GM18870 (cell line): ENCODE measurements around the gene DRC7.
"Not testable (repeated sequence)": the region's sequence is repeated elsewhere in the genome, so short reads cannot be mapped to it uniquely, and the experiment has no call there.

Experiments used
- ATAC-seq: cut with Tn5 transposase; IDR thresholded peaks from one replicate; pipeline ENCODE4 v1.9.1; 2021; ENCODE audit warnings: moderate library complexity; ENCODE audit not compliant: unreplicated experiment

The DRC7 gene

DNA sequence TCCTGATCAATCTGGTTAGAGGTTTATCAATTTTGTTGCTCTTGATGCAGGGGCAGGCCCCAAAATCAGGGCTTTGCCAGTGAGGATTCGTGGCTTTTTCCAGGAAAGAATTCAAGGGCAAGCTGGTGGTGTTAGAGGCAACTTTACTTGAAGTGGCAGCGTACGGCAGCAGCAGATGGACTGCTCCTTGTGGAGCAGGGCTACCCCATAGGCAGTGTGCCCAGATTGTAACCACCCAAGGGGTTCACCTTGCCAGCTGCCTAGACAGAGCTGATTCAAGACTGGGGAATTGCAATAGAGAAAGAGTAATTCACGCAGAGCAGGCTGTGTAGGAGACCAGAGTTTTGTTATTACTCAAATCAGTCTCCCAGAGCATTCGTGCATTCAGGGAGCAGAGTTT, 16.7 kb downstream of the DRC7 start:
- no peak for ATAC-seq

DNA sequence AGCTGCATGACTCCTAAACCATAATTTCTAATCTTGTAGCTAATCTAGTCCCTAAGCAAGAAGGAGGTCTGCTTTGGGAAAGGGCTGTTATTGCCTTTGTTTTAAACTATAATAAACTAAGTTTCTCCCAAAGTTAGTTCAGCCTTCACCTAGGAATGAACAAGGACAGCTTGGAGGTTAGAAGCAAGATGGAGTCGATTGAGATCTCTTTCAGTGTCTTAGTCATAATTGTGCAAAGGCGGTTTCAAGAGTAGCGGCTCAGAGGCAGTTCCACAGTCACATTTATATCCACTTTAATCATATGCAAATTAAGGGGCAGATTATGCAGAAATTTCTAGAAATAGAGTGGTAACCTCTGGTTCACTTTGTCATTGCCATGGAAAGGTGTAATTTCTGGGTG, 17.4 kb downstream of the DRC7 start:
- no peak for ATAC-seq

DNA sequence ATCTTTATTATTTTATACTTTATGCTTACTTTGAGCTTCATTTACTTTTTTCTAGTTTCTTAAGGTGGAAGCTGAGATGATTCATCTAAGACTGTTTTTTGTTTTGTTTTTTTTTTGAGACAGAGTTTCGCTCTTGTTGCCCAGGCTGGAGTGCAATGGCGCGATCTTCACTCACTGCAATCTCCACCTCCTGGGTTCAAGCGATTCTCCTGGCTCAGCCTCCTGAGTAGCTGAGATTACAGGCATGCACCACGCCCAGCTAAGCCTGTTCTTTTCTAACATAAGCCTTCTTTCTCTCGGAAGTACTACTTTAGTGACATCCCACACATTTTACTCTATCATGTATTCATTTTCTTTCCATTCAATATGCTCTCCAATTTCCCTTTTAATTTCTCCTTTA, 18.0 kb downstream of the DRC7 start:
- not testable (repeated sequence) for ATAC-seq

DNA sequence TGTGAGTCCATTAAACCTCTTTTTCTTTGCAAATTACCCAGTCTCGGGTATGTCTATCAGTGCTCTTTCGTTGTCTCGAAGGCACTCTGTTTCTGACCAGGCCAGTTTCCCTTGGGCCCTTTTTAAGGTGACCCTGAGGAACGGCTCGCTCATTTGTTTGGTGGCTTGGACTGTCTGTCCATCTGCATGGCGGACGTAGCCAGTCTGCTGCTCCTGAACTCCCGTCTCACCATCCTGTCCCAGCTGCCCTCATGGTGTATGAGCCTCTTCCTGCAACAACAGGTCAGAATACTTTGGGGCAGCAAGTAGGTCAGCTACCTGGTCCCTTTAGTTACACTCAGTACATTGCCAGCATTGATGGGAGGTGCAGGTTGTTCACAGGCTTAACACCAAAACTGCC, 19.0 kb downstream of the DRC7 start:
- no peak for ATAC-seq

DNA sequence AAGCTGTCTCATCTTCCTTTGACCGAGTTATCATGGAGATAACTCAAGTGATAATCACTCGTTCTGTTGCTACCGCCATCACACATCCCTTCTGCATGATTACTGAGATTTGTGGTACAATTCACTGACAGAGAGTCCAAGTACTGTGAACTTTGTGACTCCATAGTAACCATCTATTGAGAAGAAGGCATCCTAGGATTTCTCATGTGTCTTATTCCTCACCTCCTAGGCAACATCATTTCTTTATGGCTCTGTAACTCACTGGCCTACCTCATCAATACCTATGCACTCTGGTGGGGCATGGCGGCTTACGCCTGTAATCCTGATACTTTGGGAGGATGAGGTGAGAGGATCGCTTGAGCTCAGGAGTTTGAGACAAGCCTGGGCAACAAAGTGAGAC, 19.4 kb downstream of the DRC7 start:
- no peak for ATAC-seq

DNA sequence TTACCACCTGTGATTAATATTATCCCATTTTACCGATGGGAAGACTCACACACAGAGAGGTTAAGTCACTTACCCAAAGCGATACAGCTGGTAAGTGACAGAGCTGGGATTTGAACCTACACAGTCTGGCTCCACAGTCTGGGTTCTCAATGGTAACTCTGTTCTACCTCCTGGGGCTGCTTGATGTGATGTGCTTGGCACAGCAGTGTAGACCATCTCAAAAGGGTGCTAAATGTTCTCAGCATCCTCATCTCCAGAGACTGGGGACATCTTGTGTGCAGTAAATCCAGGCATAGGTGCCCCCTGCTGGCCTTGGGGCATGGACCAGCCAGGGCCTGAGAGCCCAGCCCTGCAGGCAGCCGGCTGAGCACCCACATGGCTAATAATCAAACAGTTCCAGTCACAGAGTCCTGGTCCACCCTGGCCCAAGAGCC, 25.6 kb downstream of the DRC7 start:
- no peak for ATAC-seq

DNA sequence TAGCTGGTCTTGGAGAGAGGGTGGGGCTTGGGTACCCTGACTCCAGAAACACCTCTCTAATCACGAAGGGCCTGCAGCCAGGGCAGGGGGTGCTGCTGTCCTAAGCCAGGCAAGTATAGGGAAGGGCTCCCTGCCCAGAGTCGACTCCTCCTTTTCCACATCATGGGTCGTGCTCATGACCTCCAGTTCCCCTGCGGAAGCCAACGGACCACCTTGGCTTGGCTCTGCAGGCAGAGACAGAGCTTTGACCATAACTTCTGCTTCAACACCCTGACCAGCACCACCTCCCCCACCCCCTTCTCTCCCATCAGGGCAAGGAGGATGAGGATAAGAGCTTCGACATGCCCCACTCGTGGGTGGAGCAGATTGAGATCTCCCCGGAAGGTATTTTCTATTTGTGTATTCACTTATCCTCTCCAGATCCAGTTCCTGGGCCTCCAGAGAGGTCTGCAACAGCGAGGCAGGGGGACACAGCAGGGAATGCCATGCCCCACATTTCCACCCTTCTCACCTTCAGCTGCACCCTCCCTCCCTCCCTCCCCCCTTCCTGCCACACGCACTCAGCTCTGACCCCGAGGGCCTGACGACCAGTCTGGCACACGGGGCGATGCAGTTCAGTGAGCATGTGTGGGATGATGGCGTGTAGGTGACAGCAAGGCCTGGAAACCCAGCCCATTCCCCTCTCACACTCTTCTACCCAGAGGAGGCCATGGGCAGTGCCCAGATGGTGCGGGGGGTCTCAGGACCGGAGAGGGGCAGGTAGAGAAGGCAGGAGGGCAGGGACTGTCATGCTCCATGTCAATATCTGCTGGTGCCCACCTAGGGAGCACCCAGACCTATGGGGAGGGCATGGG, 27.0 kb downstream of the DRC7 start:
- ATAC-seq: no peak

DNA sequence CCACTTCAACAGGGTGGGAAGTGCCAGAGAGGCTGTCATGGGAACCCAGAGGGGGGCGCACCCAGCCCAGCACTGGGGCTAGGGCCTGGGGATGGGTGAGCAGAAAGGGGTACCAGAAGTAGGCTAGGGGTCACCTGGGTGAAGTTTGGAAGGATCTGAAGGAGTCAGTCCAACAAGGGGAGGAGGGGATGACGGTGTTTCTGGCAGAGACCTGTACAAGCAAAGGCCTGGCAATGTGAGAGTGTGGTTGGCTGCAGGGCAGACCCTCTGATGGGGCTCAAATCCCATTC, 27.5 kb downstream of the DRC7 start:
- ATAC-seq: no peak

DNA sequence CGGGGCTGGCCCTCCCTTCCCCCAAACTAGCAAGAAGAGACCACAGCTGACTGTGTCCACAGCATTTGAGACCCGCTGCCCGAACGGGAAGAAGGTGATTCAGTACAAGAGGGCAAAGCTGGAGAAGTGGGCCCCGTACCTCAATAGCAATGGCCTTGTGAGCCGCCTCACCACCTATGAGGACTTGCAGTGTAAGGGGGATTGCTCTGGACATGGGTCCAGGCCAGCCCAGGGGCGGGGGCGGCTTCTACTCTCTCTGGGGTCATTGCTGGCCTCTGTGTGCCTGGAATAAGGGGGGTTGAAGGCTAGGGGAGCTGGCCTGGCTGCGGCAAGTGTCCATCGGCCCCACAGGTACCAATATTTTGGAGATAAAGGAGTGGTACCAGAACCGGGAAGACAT, 28.0 kb downstream of the DRC7 start:
- ATAC-seq: no peak

DNA sequence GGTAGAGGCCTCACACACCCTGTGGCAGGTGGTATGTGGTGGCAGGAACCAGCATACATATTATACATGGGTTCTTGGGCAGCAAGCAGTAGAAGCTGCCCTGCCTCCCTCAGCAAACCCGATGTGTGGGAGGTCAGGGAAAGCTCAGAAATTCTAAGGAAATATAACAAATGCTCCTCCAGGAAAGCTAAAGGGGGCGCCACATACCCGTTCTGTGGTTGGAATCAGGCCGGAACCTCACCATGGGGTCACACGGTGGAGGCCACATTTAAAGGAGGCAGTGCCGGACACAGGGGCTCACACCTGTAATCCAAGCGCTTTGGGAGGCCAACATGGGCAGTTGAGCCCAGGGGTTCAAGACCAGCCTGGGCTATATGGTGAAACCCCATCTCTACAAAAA, 28.6 kb downstream of the DRC7 start:
- no peak for ATAC-seq

DNA sequence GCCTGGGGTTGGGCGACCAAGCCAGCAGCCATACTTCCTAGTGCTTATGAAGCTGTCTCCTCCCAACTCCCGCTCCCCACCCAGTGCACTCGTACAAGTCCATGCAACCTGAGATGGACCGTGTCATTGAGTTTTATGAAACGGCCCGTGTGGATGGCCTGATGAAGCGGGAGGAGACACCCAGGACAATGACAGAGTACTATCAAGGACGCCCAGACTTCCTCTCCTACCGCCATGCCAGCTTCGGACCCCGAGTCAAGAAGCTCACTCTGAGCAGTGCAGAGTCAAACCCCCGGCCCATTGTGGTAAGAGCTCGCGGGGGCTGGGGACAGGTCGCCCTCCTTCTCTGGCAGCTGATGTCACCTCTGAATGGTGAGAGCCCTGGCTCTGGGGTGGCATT, 29.9 kb downstream of the DRC7 start:
- ATAC-seq: no peak

DNA sequence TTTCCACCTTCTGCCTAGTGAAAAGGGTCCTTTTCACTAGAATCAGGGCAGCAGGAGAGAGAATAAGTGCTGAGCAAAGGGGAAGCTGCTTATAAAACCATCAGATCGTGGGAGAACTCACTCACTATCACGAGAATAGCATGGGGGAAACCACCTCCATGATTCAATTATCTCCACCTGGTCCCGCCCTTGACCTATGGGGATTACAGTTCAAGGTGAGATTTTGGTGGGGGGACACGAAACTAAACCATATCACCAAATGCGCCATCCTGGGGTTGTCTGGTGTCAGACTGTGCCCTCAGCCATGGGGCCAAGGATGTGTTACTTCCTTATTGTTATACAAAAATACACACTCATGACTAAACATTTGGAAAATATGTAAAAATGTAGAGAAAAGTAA, 30.5 kb downstream of the DRC7 start:
- ATAC-seq: no peak

DNA sequence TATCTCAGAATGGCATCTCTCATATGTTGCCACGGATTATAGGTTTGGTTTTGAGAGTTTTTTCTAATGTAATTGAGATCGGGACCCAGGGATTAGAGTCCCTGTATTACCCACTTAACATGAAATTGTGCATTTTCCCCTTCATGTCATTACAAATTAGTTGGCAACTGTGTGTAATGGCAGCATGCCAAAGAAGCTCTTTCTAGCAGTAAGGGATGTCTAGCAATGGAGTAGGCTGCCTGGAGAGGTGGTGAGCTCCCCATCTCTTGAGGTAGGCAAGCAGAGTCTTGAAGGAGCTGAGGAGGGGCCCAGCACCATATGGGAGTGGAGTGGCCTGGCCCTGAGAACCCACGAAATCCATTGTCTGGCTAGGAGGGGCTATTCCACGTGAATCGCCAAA, 30.9 kb downstream of the DRC7 start:
- ATAC-seq: no peak

DNA sequence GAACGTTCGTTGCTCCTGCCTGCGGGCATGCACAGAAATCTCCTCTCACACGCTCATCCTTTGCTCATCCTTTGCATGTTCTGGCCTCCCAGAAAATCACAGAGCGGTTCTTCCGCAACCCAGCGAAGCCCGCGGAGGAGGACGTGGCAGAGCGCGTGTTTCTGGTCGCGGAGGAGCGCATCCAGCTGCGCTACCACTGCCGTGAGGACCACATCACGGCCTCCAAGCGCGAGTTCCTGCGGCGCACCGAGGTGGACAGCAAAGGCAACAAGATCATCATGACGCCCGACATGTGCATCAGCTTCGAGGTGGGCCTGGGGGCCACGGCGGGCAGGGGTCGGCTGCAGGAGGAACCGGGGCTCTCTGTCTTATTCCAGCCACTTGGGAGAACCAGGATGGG, 31.4 kb downstream of the DRC7 start:
- no peak for ATAC-seq

DNA sequence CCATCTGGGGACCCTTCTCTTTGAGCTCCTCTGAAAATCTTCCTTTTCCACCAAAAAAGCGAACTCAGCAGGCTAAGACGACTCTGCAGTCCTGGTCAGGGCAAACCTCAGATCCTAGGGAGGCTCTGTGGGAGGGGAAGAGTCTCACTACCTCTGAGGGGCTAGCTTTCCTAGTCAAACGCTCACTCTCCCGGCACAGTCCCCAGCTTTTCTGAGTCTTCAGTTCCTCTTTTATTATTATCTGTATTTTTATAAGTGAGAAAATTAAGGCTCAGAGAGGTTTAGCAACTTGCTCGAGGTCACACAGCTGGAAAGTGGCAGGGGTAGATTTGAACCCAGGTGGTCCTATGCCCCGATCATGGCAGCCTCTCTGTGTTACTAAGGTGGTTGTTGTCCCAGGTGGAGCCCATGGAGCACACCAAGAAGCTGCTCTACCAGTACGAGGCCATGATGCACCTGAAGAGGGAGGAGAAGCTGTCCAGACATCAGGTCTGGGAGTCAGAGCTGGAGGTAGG, 31.9 kb downstream of the DRC7 start:
- no peak for ATAC-seq

DNA sequence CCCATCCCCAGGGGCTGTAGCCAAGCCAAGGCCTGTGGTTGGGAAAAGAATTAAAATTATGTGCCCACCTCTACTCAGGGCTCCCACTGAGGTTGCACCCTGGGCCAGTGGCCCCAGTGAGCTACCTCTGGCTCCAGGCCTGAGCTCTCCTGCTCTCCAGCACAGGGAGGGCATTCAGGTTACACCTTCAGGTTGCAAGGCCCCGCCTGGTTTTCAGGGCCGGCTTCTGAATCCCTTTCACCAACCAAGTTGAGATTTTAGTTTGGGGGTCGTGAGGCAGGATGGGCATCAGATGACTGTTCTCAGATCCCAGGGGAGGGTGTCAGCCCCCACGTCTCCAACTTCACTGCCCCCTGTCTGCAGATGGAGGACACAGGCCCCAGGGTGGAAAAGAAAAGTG, 33.0 kb downstream of the DRC7 start:
- no peak for ATAC-seq

DNA sequence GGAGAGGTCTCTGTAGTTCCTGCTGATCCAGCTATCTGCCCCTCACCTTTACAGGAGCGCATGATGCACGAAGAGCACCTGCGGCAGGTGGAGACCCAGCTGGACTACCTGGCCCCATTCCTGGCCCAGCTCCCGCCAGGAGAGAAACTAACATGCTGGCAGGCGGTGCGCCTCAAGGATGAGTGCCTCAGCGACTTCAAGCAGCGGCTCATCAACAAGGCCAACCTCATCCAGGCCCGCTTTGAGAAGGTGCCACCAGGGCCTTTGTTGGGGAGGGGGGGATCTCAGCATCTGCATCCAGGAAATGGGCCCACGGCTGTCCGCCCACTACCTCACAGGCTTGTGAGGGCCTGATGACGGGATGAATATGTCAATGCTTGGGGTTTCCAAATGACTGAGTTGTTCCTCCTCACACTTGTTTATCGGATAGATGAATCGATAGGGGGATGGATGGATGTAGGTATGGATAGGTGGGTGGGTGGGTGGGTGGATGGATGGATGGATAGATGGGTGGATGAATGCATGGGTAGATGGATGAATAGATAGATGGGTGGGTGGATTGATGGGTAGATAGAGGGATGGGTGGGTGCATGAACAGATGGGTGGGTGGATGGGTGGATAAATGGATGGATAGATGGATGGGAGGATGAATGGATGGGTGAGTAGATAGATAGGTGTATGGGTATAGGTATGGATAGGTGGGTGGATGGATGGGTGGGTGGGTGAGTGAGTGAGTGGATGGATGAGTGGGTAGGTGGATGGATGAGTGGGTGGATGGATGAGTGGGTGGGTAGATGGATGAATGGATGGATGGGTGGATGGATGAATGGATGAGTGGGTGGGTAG, 34.0 kb downstream of the DRC7 start:
- no peak for ATAC-seq

DNA sequence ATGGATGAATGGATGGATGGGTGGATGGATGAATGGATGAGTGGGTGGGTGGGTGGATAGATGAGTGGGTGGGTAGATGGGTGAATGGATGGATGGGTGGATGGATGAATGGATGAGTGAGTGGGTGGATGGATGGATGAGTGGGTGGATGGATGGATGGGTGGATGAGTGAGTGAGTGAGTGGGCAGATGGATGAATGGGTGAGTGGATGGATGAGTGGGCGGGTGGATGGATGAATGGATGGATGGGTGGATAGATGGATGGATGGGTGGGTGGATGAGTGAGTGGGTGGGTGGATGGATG, 34.5 kb downstream of the DRC7 start:
- no peak for ATAC-seq

DNA sequence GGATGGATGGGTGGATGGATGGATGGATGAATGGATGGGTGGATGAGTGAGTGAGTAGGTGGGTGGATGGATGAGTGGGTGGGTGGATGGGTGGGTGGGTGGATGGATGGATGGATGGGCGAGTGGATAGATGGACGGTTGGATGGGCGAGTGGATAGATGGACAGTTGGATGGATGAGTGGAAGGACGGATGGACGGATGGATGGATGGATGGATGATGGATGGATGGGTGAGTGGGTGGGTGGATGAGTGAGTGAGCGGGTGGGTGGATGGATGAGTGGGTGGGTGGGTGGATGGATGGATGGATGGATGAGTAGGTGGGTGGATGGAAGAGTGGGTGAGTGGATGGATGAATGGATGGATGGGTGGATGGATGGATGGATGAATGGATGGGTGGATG, 35.2 kb downstream of the DRC7 start:
- ATAC-seq: not testable (repeated sequence)

DNA sequence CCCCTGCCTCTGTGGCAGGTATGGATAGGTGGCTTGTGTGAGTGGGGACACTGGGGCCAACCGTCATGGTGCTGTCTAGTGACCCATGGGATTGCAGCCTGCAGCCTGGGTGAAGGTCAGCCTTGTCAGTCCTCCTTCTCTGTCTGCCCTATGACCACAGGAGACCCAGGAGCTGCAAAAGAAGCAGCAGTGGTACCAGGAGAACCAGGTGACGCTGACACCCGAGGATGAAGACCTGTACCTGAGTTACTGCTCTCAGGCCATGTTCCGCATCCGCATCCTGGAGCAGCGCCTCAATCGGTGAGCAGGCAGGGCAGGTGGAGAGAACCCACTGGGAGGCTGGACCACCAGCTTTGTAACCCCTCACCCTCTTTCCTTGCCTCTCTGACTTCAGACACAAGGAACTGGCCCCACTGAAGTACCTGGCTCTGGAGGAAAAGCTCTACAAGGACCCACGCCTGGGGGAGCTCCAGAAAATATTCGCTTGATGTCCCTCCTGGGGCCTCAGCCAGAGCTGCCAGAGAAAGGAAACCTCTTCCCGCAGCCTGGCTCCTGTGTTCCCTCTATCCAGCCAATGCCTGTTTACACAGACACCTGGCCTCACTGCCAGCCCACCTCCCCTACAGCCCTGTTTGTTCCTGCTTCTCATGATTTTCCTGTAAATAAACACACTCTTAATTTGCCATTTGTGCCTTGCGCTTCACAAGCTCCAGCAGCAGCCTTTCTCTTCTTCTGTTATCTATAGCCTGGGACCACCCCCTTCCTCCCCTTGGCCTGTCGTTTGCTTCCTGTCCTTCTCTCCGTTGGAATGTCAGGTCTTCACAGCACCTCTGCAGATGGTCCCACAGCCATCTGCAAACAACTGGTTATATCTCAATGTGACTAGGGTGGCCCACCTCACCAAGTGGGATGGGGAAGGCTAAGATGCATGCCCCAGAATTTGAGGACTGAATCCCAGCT, 36.4 kb downstream of the DRC7 start:
- no peak for ATAC-seq

DNA sequence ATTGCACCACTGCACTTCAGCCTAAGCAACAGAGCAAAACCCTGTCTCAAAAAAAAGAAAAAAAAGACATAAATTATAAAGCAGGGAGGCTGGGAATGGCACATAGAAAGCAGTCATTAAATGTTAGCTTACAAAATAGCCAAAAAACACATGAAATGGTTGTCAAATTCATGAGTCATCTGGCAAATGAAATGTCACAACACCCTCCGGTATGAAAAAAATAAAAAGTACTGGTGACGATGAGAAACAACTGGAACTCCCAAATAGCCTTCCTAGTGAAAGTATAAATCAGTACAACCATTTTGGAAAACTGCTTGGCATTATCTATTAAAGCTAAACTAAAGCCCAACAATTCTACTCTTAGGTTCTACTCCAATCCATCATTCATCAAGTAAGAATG, 37.4 kb downstream of the DRC7 start:
- no peak for ATAC-seq
